Activated T-helper 17 cell treated with anti-CD3 and anti-CD28 coated beads, Interleukin-2, amount 50 U/mL, for 72 hours (primary cell): ENCODE data around the gene INTS7. TPM values are rescaled to one million over a fixed set of nuclear protein-coding genes. Genes with fewer than 3 reads are reported as not detected.
"Not testable (repeated sequence)": the region's sequence is repeated elsewhere in the genome, so short reads cannot be mapped to it uniquely, and the experiment has no call there.

Experiments used
- ATAC-seq: fragments of 150-1000 bp; cut with Tn5 transposase; replicated peaks from 2 replicates; pipeline ENCODE4 v1.10.0; 2021; ENCODE audit warnings: mild to moderate bottlenecking, moderate library complexity
- H3K27ac Mint-ChIP-seq: one replicate; pipeline ENCODE4 v1.8.0; 2022; ENCODE audit warnings: mixed read lengths
- H3K27me3 Mint-ChIP-seq: one replicate; pipeline ENCODE4 v1.8.0; 2022; ENCODE audit warnings: mixed read lengths
- H3K36me3 Mint-ChIP-seq: one replicate; pipeline ENCODE4 v1.8.0; 2022; ENCODE audit warnings: low read depth, mild to moderate bottlenecking, mixed read lengths
- H3K4me1 Mint-ChIP-seq: one replicate; pipeline ENCODE4 v1.8.0; 2022; ENCODE audit warnings: mixed read lengths
- H3K4me3 Mint-ChIP-seq: one replicate; pipeline ENCODE4 v1.8.0; 2022; ENCODE audit warnings: mild to moderate bottlenecking, mixed read lengths
- H3K9me3 Mint-ChIP-seq: one replicate; pipeline ENCODE4 v1.8.0; 2022; ENCODE audit warnings: mixed read lengths
- total RNA-seq, 2 donors: library from RNA; stranded (reverse); gene quantifications; one replicate each; pipeline ENCODE4 v1.2.3, GENCODE V29; 2022

Gene INTS7
- total RNA-seq, 2 donors from 2014 or later, result 22.8 to 40.2 TPM

- H3K9me3 Mint-ChIP-seq, result no peaks in the 10 kb centered on the region
- H3K36me3 Mint-ChIP-seq, result peaks cover 46% of the 10 kb centered on the region
- peak; percentile 61 for ATAC-seq
- peak overlapping the region; percentile 15 for H3K4me3 Mint-ChIP-seq
- H3K27me3 Mint-ChIP-seq, result no peaks in the 10 kb centered on the region
- no peak overlapping the region for H3K27ac Mint-ChIP-seq
- peaks cover 11% of the 10 kb centered on the region for H3K4me1 Mint-ChIP-seq
Measured at GRCh38 chr1:211939876-211940468, 95.4 kb downstream of the INTS7 start.

- Mint-ChIP-seq H3K36me3 (peaks cover 36% of the 10 kb centered on the region), H3K4me3 (peak overlapping the region; percentile 46), H3K4me1 (peaks cover 13% of the 10 kb centered on the region), H3K27ac (no peak overlapping the region), H3K27me3 (no peaks in the 10 kb centered on the region), H3K9me3 (no peaks in the 10 kb centered on the region)
- ATAC-seq, result no peak
Measured at GRCh38 chr1:211938561-211938997, 96.8 kb downstream of the INTS7 start.

- H3K4me3 Mint-ChIP-seq, result not testable (repeated sequence)
- Mint-ChIP-seq H3K4me1 (peaks cover 13% of the 10 kb centered on the region), H3K36me3 (peaks cover 26% of the 10 kb centered on the region)
Measured at GRCh38 chr1:211937422-211937821, 97.9 kb downstream of the INTS7 start.

GRCh38 chr1:211935448-211935970, 99.8 kb downstream of the INTS7 start:
- H3K4me1 Mint-ChIP-seq, result peaks cover 13% of the 10 kb centered on the region
- ATAC-seq, result peak; percentile 96
- H3K27ac Mint-ChIP-seq, result peak overlapping the region; percentile 34
- H3K4me3 Mint-ChIP-seq, result peak overlapping the region; percentile 36
- H3K36me3 Mint-ChIP-seq, result peaks cover 7% of the 10 kb centered on the region
- H3K27me3 Mint-ChIP-seq, result peaks cover 8% of the 10 kb centered on the region
- H3K9me3 Mint-ChIP-seq, result no peaks in the 10 kb centered on the region

More at GRCh38 chr1:211937422-211937821, 97.9 kb downstream of the INTS7 start:
- H3K27ac Mint-ChIP-seq, H3K27me3 Mint-ChIP-seq, H3K9me3 Mint-ChIP-seq, ATAC-seq: not testable (repeated sequence)

GRCh38 chr1:211933946-211934714, 101.2 kb downstream of the INTS7 start:
- ATAC-seq, result no peak
- H3K4me1 Mint-ChIP-seq, result peaks cover 13% of the 10 kb centered on the region
- H3K27ac Mint-ChIP-seq, result no peak overlapping the region
- peaks cover 8% of the 10 kb centered on the region for H3K27me3 Mint-ChIP-seq
- no peak overlapping the region for H3K4me3 Mint-ChIP-seq
- H3K36me3 Mint-ChIP-seq, result no peaks in the 10 kb centered on the region
- no peaks in the 10 kb centered on the region for H3K9me3 Mint-ChIP-seq

GRCh38 chr1:211932933-211933254, 102.5 kb downstream of the INTS7 start:
- H3K4me3 Mint-ChIP-seq, result no peak overlapping the region
- no peak for ATAC-seq
- peaks cover 8% of the 10 kb centered on the region for H3K27me3 Mint-ChIP-seq
- no peaks in the 10 kb centered on the region for H3K36me3 Mint-ChIP-seq
- no peaks in the 10 kb centered on the region for H3K9me3 Mint-ChIP-seq
- no peak overlapping the region for H3K27ac Mint-ChIP-seq
- H3K4me1 Mint-ChIP-seq, result peaks cover 13% of the 10 kb centered on the region

GRCh38 chr1:211932231-211932932, 103.0 kb downstream of the INTS7 start:
- H3K27me3 Mint-ChIP-seq, result peaks cover 8% of the 10 kb centered on the region
- H3K27ac Mint-ChIP-seq, result no peak overlapping the region
- no peak for ATAC-seq
- H3K4me1 Mint-ChIP-seq, result peaks cover 13% of the 10 kb centered on the region
- H3K4me3 Mint-ChIP-seq, result no peak overlapping the region
- no peaks in the 10 kb centered on the region for H3K9me3 Mint-ChIP-seq
- H3K36me3 Mint-ChIP-seq, result no peaks in the 10 kb centered on the region

GRCh38 chr1:211929683-211930082, 105.7 kb downstream of the INTS7 start:
- Mint-ChIP-seq H3K27me3 (peaks cover 8% of the 10 kb centered on the region), H3K4me3 (no peak overlapping the region), H3K27ac (no peak overlapping the region), H3K4me1 (no peaks in the 10 kb centered on the region), H3K9me3 (no peaks in the 10 kb centered on the region), H3K36me3 (no peaks in the 10 kb centered on the region)
- ATAC-seq, result no peak

GRCh38 chr1:211928993-211929637, 106.2 kb downstream of the INTS7 start:
- no peak overlapping the region for H3K27ac Mint-ChIP-seq
- H3K4me3 Mint-ChIP-seq, result no peak overlapping the region
- H3K27me3 Mint-ChIP-seq, result peaks cover 8% of the 10 kb centered on the region
- H3K4me1 Mint-ChIP-seq, result no peaks in the 10 kb centered on the region
- no peak for ATAC-seq
- H3K9me3 Mint-ChIP-seq, result no peaks in the 10 kb centered on the region
- H3K36me3 Mint-ChIP-seq, result no peaks in the 10 kb centered on the region

- no peak for ATAC-seq
- Mint-ChIP-seq H3K27me3 (peaks cover 8% of the 10 kb centered on the region), H3K4me3 (no peak overlapping the region), H3K36me3 (no peaks in the 10 kb centered on the region), H3K4me1 (no peaks in the 10 kb centered on the region), H3K27ac (no peak overlapping the region), H3K9me3 (no peaks in the 10 kb centered on the region)
Measured at GRCh38 chr1:211928290-211928801, 107.0 kb downstream of the INTS7 start.

GRCh38 chr1:211925016-211925415, 110.3 kb downstream of the INTS7 start:
- Mint-ChIP-seq H3K36me3 (no peaks in the 10 kb centered on the region), H3K4me1 (no peaks in the 10 kb centered on the region), H3K27me3 (no peaks in the 10 kb centered on the region), H3K4me3 (no peak overlapping the region), H3K27ac (no peak overlapping the region), H3K9me3 (no peaks in the 10 kb centered on the region)
- ATAC-seq, result peak; percentile 52

GRCh38 chr1:211924256-211924655, 111.1 kb downstream of the INTS7 start:
- H3K4me1 Mint-ChIP-seq, result no peaks in the 10 kb centered on the region

GRCh38 chr1:211923095-211923494, 112.3 kb downstream of the INTS7 start:
- no peaks in the 10 kb centered on the region for H3K4me1 Mint-ChIP-seq
- H3K27ac Mint-ChIP-seq, result no peak overlapping the region
- H3K4me3 Mint-ChIP-seq, result no peak overlapping the region
- H3K27me3 Mint-ChIP-seq, result no peaks in the 10 kb centered on the region
- no peaks in the 10 kb centered on the region for H3K9me3 Mint-ChIP-seq
- H3K36me3 Mint-ChIP-seq, result no peaks in the 10 kb centered on the region
- no peak for ATAC-seq

More at GRCh38 chr1:211924256-211924655, 111.1 kb downstream of the INTS7 start:
- Mint-ChIP-seq H3K27ac (no peak overlapping the region), H3K4me3 (no peak overlapping the region), H3K27me3 (no peaks in the 10 kb centered on the region), H3K9me3 (no peaks in the 10 kb centered on the region), H3K36me3 (no peaks in the 10 kb centered on the region)
- ATAC-seq, result no peak

- Mint-ChIP-seq H3K36me3 (no peaks in the 10 kb centered on the region), H3K4me3 (no peak overlapping the region), H3K27ac (no peak overlapping the region), H3K9me3 (no peaks in the 10 kb centered on the region), H3K4me1 (no peaks in the 10 kb centered on the region), H3K27me3 (peaks cover 3% of the 10 kb centered on the region)
- ATAC-seq, result no peak
Measured at GRCh38 chr1:211921579-211922095, 113.7 kb downstream of the INTS7 start.
